GM12873 (cell line): Measurements from ENCODE around the gene RUBCNL.

Source experiments
- CTCF ChIP-seq: IDR thresholded peaks from 2 replicates; pipeline ENCODE4 v1.5.1; 2012; ENCODE audit warnings: low read depth, mild to moderate bottlenecking, moderate library complexity, low read length, control low read depth; ENCODE audit not compliant: insufficient read depth; ENCODE audit errors: missing control alignments

RUBCNL gene

GRCh38 chr13:46303742-46304385 is 83.2 kb downstream of the RUBCNL start:
- TF ChIP-seq CTCF: no peak

GRCh38 chr13:46297361-46297811 is 89.7 kb downstream of the RUBCNL start:
- no peak for TF ChIP-seq CTCF

- no peak for TF ChIP-seq CTCF
Observed at GRCh38 chr13:46296921-46297320, 90.1 kb downstream of the RUBCNL start.

GRCh38 chr13:46296115-46296822 is 90.8 kb downstream of the RUBCNL start:
- TF ChIP-seq CTCF: no peak

- TF ChIP-seq CTCF: no peak
Observed at GRCh38 chr13:46295491-46296114, 91.4 kb downstream of the RUBCNL start.

GRCh38 chr13:46293436-46293835 is 93.6 kb downstream of the RUBCNL start:
- TF ChIP-seq CTCF: no peak
